ENCODE measurements around the gene KRT14. TPM values are rescaled to one million over a fixed set of nuclear protein-coding genes. Genes with fewer than 3 reads are reported as not detected.
"Not testable (repeated sequence)": the region's sequence is repeated elsewhere in the genome, so short reads cannot be mapped to it uniquely, and the experiment has no call there.

Gene KRT14
- total RNA-seq, 1 donor from 2014 or later: 1.0 TPM

DNA sequence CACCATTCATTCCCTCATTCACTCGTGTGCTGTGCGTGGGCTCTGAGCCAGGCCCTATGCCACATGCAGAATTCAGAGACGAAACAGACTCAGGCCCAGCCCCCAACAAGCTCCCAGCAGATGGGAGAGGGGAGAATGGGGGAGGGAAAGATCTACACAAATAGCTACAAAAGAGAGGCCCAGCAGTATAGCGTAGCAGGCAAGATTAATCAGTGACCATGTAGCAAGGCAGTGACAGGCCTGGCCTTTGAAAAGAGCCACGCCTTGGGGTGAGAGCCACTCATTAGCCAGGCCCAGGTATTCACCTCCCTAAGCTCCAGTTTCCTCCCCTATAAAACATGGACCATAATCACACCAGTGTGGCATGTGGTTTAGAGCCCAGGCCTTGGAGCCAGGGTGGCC, 42.2 kb downstream of the KRT14 start:
- H3K4me1 ChIP-seq (ENCODE audit: insufficient read depth, low read length): peaks cover 27% of the 10 kb centered on the region
- no peak overlapping the region for H3K27ac ChIP-seq (ENCODE audit: low read depth, low read length)
- TF ChIP-seq EZH2 (IDR thresholded peaks at IDR 0.05; ENCODE audit: insufficient read depth, low read length) (no peak), CTCF (IDR thresholded peaks at IDR 0.05; ENCODE audit: insufficient read depth, low read depth, low read length) (no peak)
- Mint-ChIP-seq H3K9me3 (ENCODE audit: unreplicated experiment) (no peaks in the 10 kb centered on the region), H3K36me3 (ENCODE audit: low read depth, unreplicated experiment) (no peaks in the 10 kb centered on the region), H3K27ac (ENCODE audit: unreplicated experiment) (peak overlapping the region; percentile 27), H3K27me3 (ENCODE audit: low read depth, unreplicated experiment) (no peaks in the 10 kb centered on the region), H3K4me3 (ENCODE audit: unreplicated experiment) (no peak overlapping the region), H3K4me1 (ENCODE audit: low read depth, unreplicated experiment) (peaks cover 26% of the 10 kb centered on the region)
- no peaks in the 10 kb centered on the region for H3K36me3 ChIP-seq (ENCODE audit: insufficient read depth, low read length)
- no peaks in the 10 kb centered on the region for H4K20me1 ChIP-seq (ENCODE audit: insufficient read depth, low read length)
- H2AFZ ChIP-seq (ENCODE audit: low read depth, low read length): no peak overlapping the region
- no peaks in the 10 kb centered on the region for H3K27me3 ChIP-seq (ENCODE audit: insufficient read depth, low read length)
- FAIRE-seq: no peak
- H3K4me2 ChIP-seq (ENCODE audit: low read length): no peak overlapping the region
- DNase-seq (ENCODE audit: low read depth): no peak
- no peaks in the 10 kb centered on the region for H3K79me2 ChIP-seq (ENCODE audit: insufficient read depth, low read length)
- H3K9ac ChIP-seq (ENCODE audit: low read length): no peak overlapping the region
- no peaks in the 10 kb centered on the region for H3K9me3 ChIP-seq (ENCODE audit: insufficient read depth, low read depth, low read length)
- H3K4me3 ChIP-seq (ENCODE audit: insufficient read depth, low read depth, low read length): no peak overlapping the region

- not testable (repeated sequence) for H3K9me3 Mint-ChIP-seq (ENCODE audit: unreplicated experiment); H3K27ac ChIP-seq (ENCODE audit: low read depth, low read length); H3K27me3 Mint-ChIP-seq (ENCODE audit: low read depth, unreplicated experiment); H3K9ac ChIP-seq (ENCODE audit: low read length); H2AFZ ChIP-seq (ENCODE audit: low read depth, low read length); H3K36me3 Mint-ChIP-seq (ENCODE audit: low read depth, unreplicated experiment); H3K9me3 ChIP-seq (ENCODE audit: insufficient read depth, low read depth, low read length); H4K20me1 ChIP-seq (ENCODE audit: insufficient read depth, low read length); DNase-seq (ENCODE audit: low read depth); H3K4me3 Mint-ChIP-seq (ENCODE audit: unreplicated experiment); FAIRE-seq; H3K4me3 ChIP-seq (ENCODE audit: insufficient read depth, low read depth, low read length); H3K27ac Mint-ChIP-seq (ENCODE audit: unreplicated experiment); H3K36me3 ChIP-seq (ENCODE audit: insufficient read depth, low read length); H3K79me2 ChIP-seq (ENCODE audit: insufficient read depth, low read length); H3K4me2 ChIP-seq (ENCODE audit: low read length); H3K27me3 ChIP-seq (ENCODE audit: insufficient read depth, low read length)
- H3K4me1 Mint-ChIP-seq (ENCODE audit: low read depth, unreplicated experiment): peaks cover 27% of the 10 kb centered on the region
- H3K4me1 ChIP-seq (ENCODE audit: insufficient read depth, low read length): peaks cover 22% of the 10 kb centered on the region
These were observed 43.9 kb downstream of the KRT14 start for GRCh38 chr17:41542786-41543185.

- H3K27me3 Mint-ChIP-seq (ENCODE audit: low read depth, unreplicated experiment): peaks cover under 1% of the 10 kb centered on the region
- H3K36me3 Mint-ChIP-seq (ENCODE audit: low read depth, unreplicated experiment): peaks cover 2% of the 10 kb centered on the region
- H3K4me2 ChIP-seq (ENCODE audit: low read length): no peak overlapping the region
- H3K9me3 ChIP-seq (ENCODE audit: insufficient read depth, low read depth, low read length): no peaks in the 10 kb centered on the region
- H4K20me1 ChIP-seq (ENCODE audit: insufficient read depth, low read length): no peaks in the 10 kb centered on the region
- H3K79me2 ChIP-seq (ENCODE audit: insufficient read depth, low read length): no peaks in the 10 kb centered on the region
- H3K9ac ChIP-seq (ENCODE audit: low read length): no peak overlapping the region
- no peak for FAIRE-seq
- no peak overlapping the region for H3K27ac ChIP-seq (ENCODE audit: low read depth, low read length)
- H3K4me3 ChIP-seq (ENCODE audit: insufficient read depth, low read depth, low read length): no peak overlapping the region
- H3K4me1 ChIP-seq (ENCODE audit: insufficient read depth, low read length): peaks cover 18% of the 10 kb centered on the region
- no peak for DNase-seq (ENCODE audit: low read depth)
- H2AFZ ChIP-seq (ENCODE audit: low read depth, low read length): no peak overlapping the region
- H3K4me1 Mint-ChIP-seq (ENCODE audit: low read depth, unreplicated experiment): peaks cover 24% of the 10 kb centered on the region
- H3K27ac Mint-ChIP-seq (ENCODE audit: unreplicated experiment): no peak overlapping the region
- TF ChIP-seq EZH2 (IDR thresholded peaks at IDR 0.05; ENCODE audit: insufficient read depth, low read length) (no peak), CTCF (IDR thresholded peaks at IDR 0.05; ENCODE audit: insufficient read depth, low read depth, low read length) (no peak)
- H3K9me3 Mint-ChIP-seq (ENCODE audit: unreplicated experiment): no peaks in the 10 kb centered on the region
- no peaks in the 10 kb centered on the region for H3K36me3 ChIP-seq (ENCODE audit: insufficient read depth, low read length)
- H3K27me3 ChIP-seq (ENCODE audit: insufficient read depth, low read length): no peaks in the 10 kb centered on the region
- no peak overlapping the region for H3K4me3 Mint-ChIP-seq (ENCODE audit: unreplicated experiment)
These were observed 44.3 kb downstream of the KRT14 start for GRCh38 chr17:41542357-41542756.

All from astrocyte (in vitro differentiated cells and primary cell).